Measurements from ENCODE around the gene RNASEL. TPM values are rescaled to one million over a fixed set of nuclear protein-coding genes. Genes with fewer than 3 reads are reported as not detected.
A peak's percentile ranks its signal among the peaks of the same experiment; 100 is the strongest.
"Not testable (repeated sequence)": the region's sequence is repeated elsewhere in the genome, so short reads cannot be mapped to it uniquely, and the experiment has no call there.

RNASEL gene
- total RNA-seq: 2.9 and 3.1 TPM in 2 replicates

GRCh38 chr1:182588500-182589396 lies at the start of gene RNASEL:
RNASEL (minus strand) TSS chr1:182589256; CDS start chr1:182586806, 2,450 bp downstream.
- DNase-seq: peak; percentile 60

- DNase-seq: no peak
These were observed 48.7 kb upstream of the RNASEL start for GRCh38 chr1:182637769-182638168.

- DNase-seq: no peak
These were observed 46.8 kb upstream of the RNASEL start for GRCh38 chr1:182635871-182636270.

GRCh38 chr1:182634306-182635072 lies 45.4 kb upstream of the RNASEL start:
- DNase-seq: no peak

- DNase-seq: peak; percentile 11
These were observed 44.7 kb upstream of the RNASEL start for GRCh38 chr1:182633657-182634281.

GRCh38 chr1:182633031-182633430 lies 44.0 kb upstream of the RNASEL start:
- no peak for DNase-seq

GRCh38 chr1:182632441-182632857 lies 43.4 kb upstream of the RNASEL start:
- not testable (repeated sequence) for DNase-seq

GRCh38 chr1:182631954-182632353 lies 42.9 kb upstream of the RNASEL start:
- DNase-seq: no peak

- no peak for DNase-seq
These were observed 42.1 kb upstream of the RNASEL start for GRCh38 chr1:182631053-182631677.

GRCh38 chr1:182630586-182630985 lies 41.5 kb upstream of the RNASEL start:
- no peak for DNase-seq

- DNase-seq: no peak
These were observed 40.5 kb upstream of the RNASEL start for GRCh38 chr1:182629499-182630096.

GRCh38 chr1:182629080-182629479 lies 40.0 kb upstream of the RNASEL start:
- DNase-seq: no peak

- DNase-seq: no peak
These were observed 39.6 kb upstream of the RNASEL start for GRCh38 chr1:182628657-182629056.

- DNase-seq: no peak
These were observed 38.6 kb upstream of the RNASEL start for GRCh38 chr1:182627622-182628021.

GRCh38 chr1:182626527-182626926 lies 37.5 kb upstream of the RNASEL start:
- no peak for DNase-seq

- no peak for DNase-seq
These were observed 36.9 kb upstream of the RNASEL start for GRCh38 chr1:182625719-182626504.

- DNase-seq: no peak
These were observed 36.0 kb upstream of the RNASEL start for GRCh38 chr1:182625024-182625423.

- DNase-seq: no peak
These were observed 35.5 kb upstream of the RNASEL start for GRCh38 chr1:182624577-182624976.

GRCh38 chr1:182622901-182623528 lies 34.0 kb upstream of the RNASEL start:
- DNase-seq: no peak

GRCh38 chr1:182621906-182622305 lies 32.9 kb upstream of the RNASEL start:
- no peak for DNase-seq

Data from dermis blood vessel endothelial cell (primary cell).